MM.1S (cell line): ENCODE results near the gene YDJC.

ENCODE experiments used
- EZH2 ChIP-seq: fragments of 300-600 bp; sonication (generic); optimal IDR thresholded peaks from 2 replicates; pipeline ENCODE3; 2017; ENCODE audit warnings: low read depth, mild to moderate bottlenecking, antibody characterized with exemption, low read length, mixed read lengths
- EZH2phosphoT487 ChIP-seq: fragments of 300-600 bp; sonication (generic); IDR thresholded peaks from 2 replicates; pipeline ENCODE4 v1.6.1; 2018; ENCODE audit warnings: antibody characterized with exemption, low read length
- TF ChIP-seq, protein P1 (sequence below): fragments of 300-600 bp; sonication (generic); IDR thresholded peaks from 2 replicates; pipeline ENCODE4 v1.5.1; 2016; ENCODE audit warnings: antibody characterized with exemption, low read length, mixed read lengths

DNA sequence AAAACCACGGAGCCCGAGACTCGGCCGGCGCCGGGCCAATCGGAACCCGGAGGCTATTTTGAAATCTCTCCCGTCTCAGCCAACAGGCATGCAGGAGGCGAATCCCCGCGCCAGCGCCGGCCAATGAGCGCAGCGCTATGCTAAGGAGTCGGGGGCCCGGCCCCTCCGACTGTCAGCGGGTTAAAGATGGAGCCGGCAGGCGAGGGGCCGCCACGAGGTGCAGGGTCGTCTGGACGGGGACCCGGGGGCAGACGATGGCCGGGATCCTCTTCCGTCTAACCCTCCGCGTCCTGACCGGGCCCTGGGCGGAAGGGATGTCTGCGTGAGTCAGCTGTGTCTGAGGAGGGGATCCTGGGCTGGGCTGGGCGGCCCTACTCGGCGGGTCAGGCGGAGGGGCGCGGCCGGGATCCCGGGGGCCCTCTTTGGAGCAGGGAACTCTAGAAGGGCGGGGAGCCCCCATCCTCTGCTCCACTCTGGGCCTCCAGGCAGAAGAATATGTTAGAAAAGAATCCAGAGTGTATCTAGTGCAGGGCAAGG lies 22.3 kb upstream of the YDJC start:
- TF ChIP-seq, protein P1, sequence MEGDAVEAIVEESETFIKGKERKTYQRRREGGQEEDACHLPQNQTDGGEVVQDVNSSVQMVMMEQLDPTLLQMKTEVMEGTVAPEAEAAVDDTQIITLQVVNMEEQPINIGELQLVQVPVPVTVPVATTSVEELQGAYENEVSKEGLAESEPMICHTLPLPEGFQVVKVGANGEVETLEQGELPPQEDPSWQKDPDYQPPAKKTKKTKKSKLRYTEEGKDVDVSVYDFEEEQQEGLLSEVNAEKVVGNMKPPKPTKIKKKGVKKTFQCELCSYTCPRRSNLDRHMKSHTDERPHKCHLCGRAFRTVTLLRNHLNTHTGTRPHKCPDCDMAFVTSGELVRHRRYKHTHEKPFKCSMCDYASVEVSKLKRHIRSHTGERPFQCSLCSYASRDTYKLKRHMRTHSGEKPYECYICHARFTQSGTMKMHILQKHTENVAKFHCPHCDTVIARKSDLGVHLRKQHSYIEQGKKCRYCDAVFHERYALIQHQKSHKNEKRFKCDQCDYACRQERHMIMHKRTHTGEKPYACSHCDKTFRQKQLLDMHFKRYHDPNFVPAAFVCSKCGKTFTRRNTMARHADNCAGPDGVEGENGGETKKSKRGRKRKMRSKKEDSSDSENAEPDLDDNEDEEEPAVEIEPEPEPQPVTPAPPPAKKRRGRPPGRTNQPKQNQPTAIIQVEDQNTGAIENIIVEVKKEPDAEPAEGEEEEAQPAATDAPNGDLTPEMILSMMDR, result no peak
- no peak for TF ChIP-seq EZH2phosphoT487
- TF ChIP-seq EZH2, result no peak
